GM18502 (cell line): Measurements from ENCODE around the gene RAB40A.
"Not testable (repeated sequence)": the region's sequence is repeated elsewhere in the genome, so short reads cannot be mapped to it uniquely, and the experiment has no call there.

ENCODE experiments used
- ATAC-seq: cut with Tn5 transposase; IDR thresholded peaks from one replicate; pipeline ENCODE4 v1.9.1; 2021; ENCODE audit warnings: mild to moderate bottlenecking; ENCODE audit not compliant: unreplicated experiment, poor library complexity

The RAB40A gene

GRCh38 chrX:103529550-103529949 is 10.3 kb upstream of the RAB40A start:
- no peak for ATAC-seq

- no peak for ATAC-seq
Measured at GRCh38 chrX:103524747-103525146, 5.5 kb upstream of the RAB40A start.

- no peak for ATAC-seq
Measured at GRCh38 chrX:103523605-103524004, 4.3 kb upstream of the RAB40A start.

- no peak for ATAC-seq
Measured at GRCh38 chrX:103520386-103520785, 1.1 kb upstream of the RAB40A start.

- ATAC-seq: no peak
Measured at GRCh38 chrX:103518571-103518970, 718 bp downstream of the RAB40A start.

GRCh38 chrX:103517246-103517645 is 2.0 kb downstream of the RAB40A start:
- no peak for ATAC-seq

- ATAC-seq: no peak
Measured at GRCh38 chrX:103513476-103514108, 5.7 kb downstream of the RAB40A start.

GRCh38 chrX:103513067-103513466 is 6.2 kb downstream of the RAB40A start:
- no peak for ATAC-seq

GRCh38 chrX:103510031-103510430 is 9.3 kb downstream of the RAB40A start:
- no peak for ATAC-seq

GRCh38 chrX:103503853-103504207 is 15.5 kb downstream of the RAB40A start:
- no peak for ATAC-seq

GRCh38 chrX:103503163-103503852 is 16.0 kb downstream of the RAB40A start:
- ATAC-seq: no peak

- no peak for ATAC-seq
Measured at GRCh38 chrX:103498786-103499185, 20.5 kb downstream of the RAB40A start.

- no peak for ATAC-seq
Measured at GRCh38 chrX:103495786-103496185, 23.5 kb downstream of the RAB40A start.

GRCh38 chrX:103493578-103493977 is 25.7 kb downstream of the RAB40A start:
- not testable (repeated sequence) for ATAC-seq

- ATAC-seq: not testable (repeated sequence)
Measured at GRCh38 chrX:103489733-103490132, 29.6 kb downstream of the RAB40A start.

GRCh38 chrX:103488794-103489193 is 30.5 kb downstream of the RAB40A start:
- no peak for ATAC-seq

- no peak for ATAC-seq
Measured at GRCh38 chrX:103488332-103488731, 31.0 kb downstream of the RAB40A start.

GRCh38 chrX:103483720-103484119 is 35.6 kb downstream of the RAB40A start:
- ATAC-seq: no peak

- no peak for ATAC-seq
Measured at GRCh38 chrX:103480526-103480925, 38.8 kb downstream of the RAB40A start.

GRCh38 chrX:103477496-103477895 is 41.8 kb downstream of the RAB40A start:
- no peak for ATAC-seq

- ATAC-seq: no peak
Measured at GRCh38 chrX:103475381-103475780, 43.9 kb downstream of the RAB40A start.

GRCh38 chrX:103469977-103470376 is 49.3 kb downstream of the RAB40A start:
- ATAC-seq: not testable (repeated sequence)
